HG03521 (cell line): ENCODE measurements around the gene CDCA3.

Experiments
- ATAC-seq: cut with Tn5 transposase; IDR thresholded peaks from one replicate; pipeline ENCODE4 v1.9.1; 2021; ENCODE audit warnings: mild to moderate bottlenecking, moderate library complexity; ENCODE audit not compliant: unreplicated experiment

CDCA3 gene

GRCh38 chr12:6853626-6854025 is 2.5 kb upstream of the CDCA3 start:
- ATAC-seq, result no peak

- no peak for ATAC-seq
Observed at GRCh38 chr12:6852651-6853354, 1.7 kb upstream of the CDCA3 start.

GRCh38 chr12:6851921-6852650 is 1.0 kb upstream of the CDCA3 start, which contains the start of gene USP5:
Gene USP5 (plus strand): TSS chr12:6852150. CDS start chr12:6852180, 30 bp downstream.
- ATAC-seq, result peak; percentile 69

GRCh38 chr12:6850796-6851152 is 312 bp downstream of the CDCA3 start:
- ATAC-seq, result no peak

GRCh38 chr12:6849976-6850560 is 1.0 kb downstream of the CDCA3 start:
- ATAC-seq, result no peak

- ATAC-seq, result no peak
Observed at GRCh38 chr12:6849427-6849826, 1.7 kb downstream of the CDCA3 start.

GRCh38 chr12:6847676-6848075 is 3.4 kb downstream of the CDCA3 start:
- no peak for ATAC-seq

- ATAC-seq, result no peak
Observed at GRCh38 chr12:6846316-6846869, 4.7 kb downstream of the CDCA3 start.

- ATAC-seq, result no peak
Observed at GRCh38 chr12:6845395-6845794, 5.7 kb downstream of the CDCA3 start.

GRCh38 chr12:6843118-6843902 is 7.8 kb downstream of the CDCA3 start:
- no peak for ATAC-seq

GRCh38 chr12:6842075-6842474 is 9.0 kb downstream of the CDCA3 start:
- ATAC-seq, result no peak

- no peak for ATAC-seq
Observed at GRCh38 chr12:6840761-6841515, 10.1 kb downstream of the CDCA3 start, which contains the start of gene GNB3. Gene GNB3 (plus strand): TSS chr12:6840925. CDS start chr12:6841288, 363 bp downstream.

- no peak for ATAC-seq
Observed at GRCh38 chr12:6840330-6840729, 10.8 kb downstream of the CDCA3 start.

GRCh38 chr12:6839482-6840201 is 11.4 kb downstream of the CDCA3 start:
- peak; percentile 75 for ATAC-seq

GRCh38 chr12:6838854-6839253 is 12.2 kb downstream of the CDCA3 start:
- ATAC-seq, result no peak

- no peak for ATAC-seq
Observed at GRCh38 chr12:6837370-6838060, 13.6 kb downstream of the CDCA3 start.

GRCh38 chr12:6836851-6837250 is 14.2 kb downstream of the CDCA3 start:
- ATAC-seq, result no peak

GRCh38 chr12:6834873-6835272 is 16.2 kb downstream of the CDCA3 start:
- ATAC-seq, result no peak

- ATAC-seq, result no peak
Observed at GRCh38 chr12:6834254-6834653, 16.8 kb downstream of the CDCA3 start.
